Activated CD8-positive, alpha-beta memory T cell treated with anti-CD3 and anti-CD28 coated beads for 36 hours (primary cell): Measurements from ENCODE around the gene FAM219A. TPM values are rescaled to one million over a fixed set of nuclear protein-coding genes. Genes with fewer than 3 reads are reported as not detected.
"Not testable (repeated sequence)": the region's sequence is repeated elsewhere in the genome, so short reads cannot be mapped to it uniquely, and the experiment has no call there.

Experiments
- CTCF ChIA-PET: fragments of 350-600 bp; sonication (Branson Sonifier 250); formaldehyde crosslinking; loops from one replicate; lab custom pipeline; 2021; ENCODE audit warnings: antibody characterized with exemption; lab: Charles Lee
- POLR2A ChIA-PET: fragments of 350-600 bp; sonication (Branson Sonifier 250); formaldehyde crosslinking; loops from one replicate; lab custom pipeline; 2021; ENCODE audit warnings: antibody characterized with exemption; lab: Charles Lee
- total RNA-seq, 2 experiments: library from RNA; stranded (reverse); gene quantifications; one replicate each; pipeline ENCODE4 v1.2.3, GENCODE V29; 2021

Gene FAM219A
- total RNA-seq, 2 experiments from 2014 or later, result 8.4 to 8.7 TPM

- CTCF ChIA-PET, result interaction anchor here (1.1 kb wide), 1 partner anchor 18 kb away, joined by 3 read pairs; no protein-coding TSS in a partner anchor
- POLR2A ChIA-PET, result no interaction called here
Observed at GRCh38 chr9:34456151-34456550, 2.2 kb downstream of the FAM219A start.

DNA sequence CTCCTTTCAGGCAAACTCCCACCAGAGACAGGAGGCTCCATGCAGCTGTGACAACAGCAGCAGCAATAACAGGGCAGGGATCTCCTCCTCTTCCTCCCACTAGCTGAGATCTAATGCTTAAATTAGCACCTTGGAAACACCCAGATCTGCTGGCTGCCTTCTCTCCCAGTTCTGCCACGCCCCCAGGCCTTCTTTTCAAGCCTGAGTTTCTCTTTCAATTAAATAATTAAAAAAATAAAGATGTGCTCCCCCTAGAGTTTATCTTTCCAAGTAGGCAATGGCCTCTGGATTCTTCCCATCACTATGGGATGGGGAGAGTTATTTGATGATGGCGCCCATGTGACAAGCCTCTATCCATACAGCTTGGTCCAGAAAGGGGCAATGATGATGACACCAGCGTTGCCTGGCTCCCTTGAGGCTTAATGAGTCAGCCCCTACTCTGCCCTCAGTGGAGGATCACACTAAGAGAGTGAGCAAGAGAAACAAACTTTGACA, 3.8 kb downstream of the FAM219A start:
- CTCF ChIA-PET, result interaction anchor here (1.0 to 1.1 kb wide), 2 partner anchors 32 to 47 kb away, joined by 3 read pairs; no protein-coding TSS in a partner anchor

DNA sequence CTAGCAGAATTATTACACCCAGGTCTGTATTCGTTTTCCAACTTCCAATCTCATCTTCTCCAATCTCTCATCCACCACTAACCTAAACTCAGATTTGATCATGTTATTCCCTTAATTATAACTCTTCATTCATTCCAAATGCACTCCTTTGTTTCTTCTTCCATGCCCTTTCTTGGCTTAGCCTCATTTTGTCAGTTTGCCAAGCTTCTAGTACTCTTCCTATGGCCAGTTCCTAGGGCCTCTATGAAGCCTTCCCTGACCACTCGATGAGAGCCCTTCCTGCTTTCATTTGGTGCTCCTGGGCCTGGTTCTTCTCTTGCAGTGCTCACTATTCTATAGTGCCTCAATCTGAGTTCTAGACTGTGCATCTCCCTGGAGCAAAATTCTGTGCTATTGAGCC, 5.8 kb downstream of the FAM219A start:
- ChIA-PET CTCF (interaction anchor here (1.3 kb wide), 1 partner anchor 139 kb away, joined by 3 read pairs; no protein-coding TSS in a partner anchor), POLR2A (no interaction called here)

More for the DNA sequence above, 3.8 kb downstream of the FAM219A start:
- POLR2A ChIA-PET, result interaction anchor here (0.6 kb wide), 1 partner anchor 24 kb away, joined by 3 read pairs; no protein-coding TSS in a partner anchor

DNA sequence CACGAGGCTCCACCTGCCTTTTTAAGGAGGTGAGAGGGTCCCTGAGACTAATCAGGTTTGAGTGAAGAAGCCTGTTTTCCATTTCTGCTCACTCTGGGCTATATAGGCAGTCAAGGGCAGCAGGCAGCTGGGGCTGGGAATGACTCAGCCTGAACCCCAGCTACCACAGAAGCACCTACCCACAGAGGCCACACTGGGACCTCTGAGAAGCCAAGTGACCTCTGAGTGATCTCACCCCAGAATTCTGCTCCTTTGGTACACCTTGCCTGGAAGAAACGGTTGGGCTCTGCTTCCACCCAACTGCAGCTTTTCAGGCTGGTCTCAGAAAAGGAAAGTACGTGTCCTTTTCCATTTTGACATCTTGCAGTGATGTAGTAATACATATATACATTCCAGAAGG, 6.8 kb downstream of the FAM219A start:
- ChIA-PET CTCF (interaction anchor here (1.0 kb wide), 1 partner anchor 140 kb away, joined by 3 read pairs; no protein-coding TSS in a partner anchor), POLR2A (no interaction called here)

GRCh38 chr9:34451135-34451534, 7.2 kb downstream of the FAM219A start:
- ChIA-PET POLR2A (no interaction called here), CTCF (interaction anchor here (1.0 kb wide), 1 partner anchor 141 kb away, joined by 3 read pairs; no protein-coding TSS in a partner anchor)

- ChIA-PET CTCF (no interaction called here), POLR2A (no interaction called here)
Observed at GRCh38 chr9:34450644-34451043, 7.7 kb downstream of the FAM219A start.

DNA sequence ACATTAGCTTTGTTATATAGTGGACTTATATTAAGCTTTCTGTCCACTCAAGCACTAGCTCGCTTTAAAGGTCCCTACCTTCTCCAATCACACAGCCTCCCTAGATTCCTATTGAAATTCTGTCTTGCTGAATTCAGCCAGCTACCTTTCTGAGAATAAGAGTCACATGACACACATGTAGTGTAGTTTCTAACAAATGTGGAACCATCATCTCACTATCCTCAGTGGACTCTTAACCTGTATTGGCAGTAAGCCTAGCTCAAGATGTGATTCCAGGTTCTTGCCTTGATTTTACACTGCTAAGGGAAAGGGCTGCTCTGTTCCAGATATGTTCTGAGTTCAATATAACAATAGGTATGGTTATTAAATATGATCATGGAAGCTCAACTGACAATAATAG, 11.4 kb downstream of the FAM219A start:
- CTCF ChIA-PET, result no interaction called here
- POLR2A ChIA-PET, result no interaction called here

DNA sequence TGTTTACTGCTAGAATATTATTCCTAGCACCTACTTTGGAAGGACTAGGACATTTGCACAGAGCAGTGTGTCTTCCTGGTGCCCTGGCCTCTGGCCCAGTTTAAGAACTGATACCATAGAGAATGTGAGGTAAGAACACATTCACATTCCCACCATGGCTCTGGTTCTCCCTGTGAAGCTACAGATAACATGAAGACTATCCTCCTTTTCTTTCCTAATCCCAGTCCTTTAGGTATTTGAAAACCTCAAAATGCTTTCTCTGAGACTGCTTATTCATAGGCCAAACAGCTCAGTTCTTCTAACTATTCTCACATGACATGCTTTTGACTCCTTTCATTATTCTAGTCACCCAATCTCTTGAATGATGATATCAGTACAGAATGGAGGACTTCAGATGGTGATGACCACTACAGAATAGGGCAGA, 11.9 kb downstream of the FAM219A start:
- ChIA-PET POLR2A (no interaction called here), CTCF (interaction anchor here (0.7 kb wide), 1 partner anchor 118 kb away, joined by 3 read pairs; no protein-coding TSS in a partner anchor)

DNA sequence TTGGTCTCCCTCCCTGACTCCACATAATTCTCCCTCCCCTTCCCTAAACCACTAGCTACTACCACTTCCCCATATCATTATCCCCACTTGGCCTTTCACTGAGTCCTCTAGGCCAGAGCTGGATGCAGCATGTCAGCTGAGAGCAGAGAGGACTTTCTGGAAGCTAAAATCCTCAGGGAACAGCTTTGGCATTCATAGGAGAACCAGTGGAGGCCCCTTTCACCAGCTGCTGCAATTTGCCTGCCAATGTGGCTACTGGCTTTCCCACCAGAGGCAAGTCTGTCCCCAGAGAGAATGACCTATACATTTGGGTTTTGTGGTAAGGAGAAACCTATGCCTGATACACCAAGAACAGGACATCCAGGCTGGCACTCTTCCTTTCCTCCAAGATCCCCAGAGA, 14.4 kb downstream of the FAM219A start:
- ChIA-PET POLR2A (no interaction called here), CTCF (no interaction called here)

- CTCF ChIA-PET, result no interaction called here
- POLR2A ChIA-PET, result no interaction called here
Observed at GRCh38 chr9:34443533-34443932, 14.8 kb downstream of the FAM219A start.

DNA sequence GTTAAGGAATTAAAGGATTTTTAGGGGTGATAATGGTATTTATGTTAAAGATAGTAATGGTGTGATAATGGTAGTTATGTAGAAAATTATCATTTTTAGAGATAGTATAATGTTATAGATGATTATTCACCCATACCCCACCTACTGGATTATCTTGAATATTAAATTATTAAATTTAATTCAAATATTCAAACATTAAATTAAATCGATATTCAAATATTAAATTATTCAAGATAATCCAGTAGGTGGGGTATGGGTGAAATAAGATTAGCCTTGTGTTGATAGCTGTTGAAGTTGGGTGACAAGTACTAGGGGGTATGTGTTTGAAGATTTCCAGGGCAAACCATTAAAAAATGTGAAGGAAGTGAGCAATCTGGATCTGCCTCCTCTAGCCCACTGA, 15.6 kb downstream of the FAM219A start:
- POLR2A ChIA-PET, result no interaction called here
- CTCF ChIA-PET, result no interaction called here

DNA sequence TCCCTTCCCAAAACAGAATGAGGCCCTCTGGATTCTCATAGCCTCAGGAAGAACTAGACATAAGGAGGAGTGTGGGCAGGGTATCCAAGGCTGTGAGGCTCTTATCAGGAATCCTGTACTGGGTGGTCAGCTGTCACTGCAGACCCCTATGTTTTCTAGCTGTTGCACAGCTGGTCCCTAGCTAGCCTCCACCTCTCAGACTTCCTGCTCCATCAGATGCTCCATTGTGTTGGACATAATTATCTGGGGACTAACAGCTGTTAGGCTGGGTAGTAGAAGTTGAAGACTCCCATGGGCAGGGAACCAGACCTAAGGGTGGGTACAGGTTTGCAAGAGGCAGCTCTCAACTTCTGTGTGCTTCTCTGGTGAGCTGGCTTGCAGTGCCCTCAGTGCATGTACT, 18.4 kb downstream of the FAM219A start:
- ChIA-PET POLR2A (no interaction called here), CTCF (no interaction called here)

DNA sequence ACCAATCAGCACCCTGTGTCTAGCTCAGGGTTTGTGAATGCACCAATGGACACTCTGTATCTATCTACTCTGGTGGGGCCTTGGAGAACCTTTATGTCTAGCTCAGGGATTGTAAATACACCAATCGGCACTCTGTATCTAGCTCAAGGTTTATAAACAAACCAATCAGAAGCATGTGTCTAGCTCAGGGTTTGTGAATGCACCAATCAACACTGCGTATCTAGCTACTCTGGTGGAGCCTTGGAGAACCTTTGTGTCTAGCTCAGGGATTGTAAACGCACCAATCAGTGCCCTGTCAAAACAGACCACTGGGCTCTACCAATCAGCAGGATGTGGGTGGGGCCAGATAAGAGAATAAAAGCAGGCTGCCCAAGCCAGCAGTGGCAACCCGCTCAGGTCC, 19.9 kb downstream of the FAM219A start:
- POLR2A ChIA-PET, result not testable (repeated sequence)
- CTCF ChIA-PET, result interaction anchor here (0.7 to 1.5 kb wide), 5 partner anchors 18 to 87 kb away, joined by 3 to 5 read pairs (median 3); no protein-coding TSS in a partner anchor

DNA sequence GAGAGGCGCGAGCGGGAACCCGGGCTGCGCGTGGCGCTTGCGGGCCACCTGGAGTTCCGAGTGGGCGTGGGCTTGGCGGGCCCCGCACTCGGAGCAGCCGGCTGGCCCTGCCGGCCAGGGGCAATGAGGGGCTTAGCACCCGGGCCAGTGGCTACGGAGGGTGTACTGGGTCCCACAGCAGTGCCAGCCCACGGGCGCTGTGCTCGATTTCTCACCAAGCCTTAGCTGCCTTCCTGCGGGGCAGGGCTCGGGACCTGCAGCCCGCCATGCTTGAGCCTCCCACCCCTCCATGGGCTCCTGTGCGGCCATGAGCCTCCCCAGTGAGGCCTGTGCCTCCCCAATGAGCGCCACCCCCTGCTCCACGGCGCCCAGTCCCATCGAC, 20.5 kb downstream of the FAM219A start:
- CTCF ChIA-PET, result interaction anchor here (0.7 to 1.5 kb wide), 5 partner anchors 19 to 87 kb away, joined by 3 to 5 read pairs (median 3); no protein-coding TSS in a partner anchor
- POLR2A ChIA-PET, result not testable (repeated sequence)

DNA sequence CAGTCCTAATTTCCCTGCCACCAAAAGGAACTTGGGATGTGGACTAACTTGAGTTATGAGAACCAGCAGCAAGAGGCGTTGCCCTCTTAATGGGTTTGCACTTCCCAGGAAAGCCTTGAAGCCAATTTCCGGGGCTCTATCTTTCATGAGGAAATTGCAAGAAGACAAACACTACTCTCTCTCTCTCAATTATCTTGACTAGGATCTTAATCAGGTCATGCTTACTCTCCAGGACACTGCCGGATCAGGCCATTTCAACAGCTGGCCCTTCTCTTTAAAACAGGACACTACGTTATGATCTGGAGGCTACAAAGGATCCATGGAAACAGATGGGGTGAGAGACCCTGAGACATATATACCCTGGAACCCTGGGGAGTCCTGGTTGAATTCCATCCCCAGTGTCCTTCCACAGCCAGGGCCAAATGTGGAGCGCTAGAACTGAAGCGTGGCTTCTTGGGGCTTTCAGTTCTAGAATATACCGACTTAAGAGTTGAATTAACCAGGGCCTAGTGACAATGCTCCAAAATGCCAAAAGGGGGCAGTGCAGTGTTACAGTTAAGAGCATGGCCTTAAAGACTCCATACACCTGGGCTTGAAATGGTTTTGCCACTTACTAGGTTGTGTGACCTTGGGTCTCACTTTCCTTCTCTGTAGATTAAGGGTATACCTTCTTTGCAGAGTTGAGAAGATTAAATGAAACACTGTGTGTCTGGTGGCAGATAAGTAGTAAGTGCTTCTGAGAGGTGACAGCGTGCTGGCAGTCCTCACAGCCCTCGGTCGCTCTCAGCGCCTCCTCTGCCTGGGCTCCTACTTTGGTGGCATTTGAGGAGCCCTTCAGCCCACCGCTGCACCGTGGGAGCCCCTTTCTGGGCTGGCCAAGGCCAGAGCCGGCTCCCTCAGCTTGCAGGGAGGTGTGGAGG, 21.1 kb downstream of the FAM219A start:
- CTCF ChIA-PET, result interaction anchor here (0.9 to 1.5 kb wide), 3 partner anchors 19 to 64 kb away, joined by 3 to 6 read pairs (median 3); no protein-coding TSS in a partner anchor
- POLR2A ChIA-PET, result interaction anchor here (0.6 kb wide), 1 partner anchor 60 kb away, joined by 4 read pairs; the partner anchor contains the start of gene MYORG

GRCh38 chr9:34431667-34432066, 26.7 kb downstream of the FAM219A start:
- ChIA-PET CTCF (no interaction called here), POLR2A (no interaction called here)

GRCh38 chr9:34430843-34431437, 27.4 kb downstream of the FAM219A start:
- POLR2A ChIA-PET, result interaction anchor here (0.6 kb wide), 1 partner anchor 24 kb away, joined by 3 read pairs; no protein-coding TSS in a partner anchor

GRCh38 chr9:34428325-34428958, 29.9 kb downstream of the FAM219A start:
- ChIA-PET POLR2A (no interaction called here), CTCF (no interaction called here)

More at GRCh38 chr9:34430843-34431437, 27.4 kb downstream of the FAM219A start:
- CTCF ChIA-PET, result interaction anchor here (0.6 kb wide), 1 partner anchor 9 kb away, joined by 3 read pairs; no protein-coding TSS in a partner anchor
